OCI-LY1 (cell line): ENCODE results near the gene ADCY2.

Experiments used
- H2AFZ ChIP-seq: fragments of 200-600 bp; sonication (generic), shearing (Covaris generic); 2 replicates; pipeline ENCODE4 v1.6.0; 2014; ENCODE audit warnings: antibody characterized with exemption, mild to moderate bottlenecking, low read length
- H3F3A ChIP-seq: fragments of 200-600 bp; sonication (generic), shearing (Covaris generic); 2 replicates; pipeline ENCODE4 v1.6.0; 2014; ENCODE audit warnings: mild to moderate bottlenecking, antibody characterized with exemption, low read length, moderate library complexity; ENCODE audit not compliant: insufficient read depth
- H3K27ac ChIP-seq: fragments of 200-600 bp; sonication (generic); 2 replicates; pipeline ENCODE4 v1.5.1; 2014; ENCODE audit warnings: low read length, mixed run types, mild to moderate bottlenecking, low read depth; ENCODE audit not compliant: poor library complexity, severe bottlenecking
- H3K27me3 ChIP-seq: fragments of 200-600 bp; sonication (generic); 2 replicates; pipeline ENCODE4 v1.6.0; 2014; ENCODE audit warnings: antibody characterized with exemption, mild to moderate bottlenecking, low read length, moderate library complexity; ENCODE audit not compliant: insufficient read depth
- H3K36me3 ChIP-seq: fragments of 200-600 bp; sonication (generic); 2 replicates; pipeline ENCODE4 v1.6.1; 2014; ENCODE audit warnings: mild to moderate bottlenecking, antibody characterized with exemption, low read length, moderate library complexity, mixed read lengths; ENCODE audit not compliant: insufficient read depth
- H3K4me1 ChIP-seq: fragments of 200-600 bp; sonication (generic); 2 replicates; pipeline ENCODE4 v1.5.1; 2014; ENCODE audit warnings: mild to moderate bottlenecking, low read length, moderate library complexity; ENCODE audit not compliant: insufficient read depth, severe bottlenecking
- H3K4me2 ChIP-seq: fragments of 200-600 bp; sonication (generic), shearing (Covaris generic); 2 replicates; pipeline ENCODE4 v1.6.1; 2014; ENCODE audit warnings: low read length
- H3K4me3 ChIP-seq: fragments of 200-600 bp; sonication (generic); 2 replicates; pipeline ENCODE4 v1.5.1; 2014; ENCODE audit warnings: low read length, low read depth, mild to moderate bottlenecking, mixed read lengths; ENCODE audit not compliant: poor library complexity, severe bottlenecking
- H3K79me2 ChIP-seq: fragments of 200-600 bp; shearing (Covaris generic); 2 replicates; pipeline ENCODE4 v1.6.1; 2016; ENCODE audit warnings: mixed run types, low read length, mixed read lengths; ENCODE audit not compliant: insufficient read depth
- H3K9ac ChIP-seq: fragments of 200-600 bp; sonication (generic), shearing (Covaris generic); 2 replicates; pipeline ENCODE4 v1.6.1; 2014; ENCODE audit warnings: mild to moderate bottlenecking, low read length, mixed read lengths
- H3K9me2 ChIP-seq: fragments of 200-600 bp; sonication (generic), shearing (Covaris generic); 2 replicates; pipeline ENCODE4 v1.6.1; 2014; ENCODE audit warnings: low read depth, mild to moderate bottlenecking, low read length, mixed read lengths
- H3K9me3 ChIP-seq: fragments of 200-600 bp; shearing (Covaris generic); 2 replicates; pipeline ENCODE4 v1.6.1; 2014; ENCODE audit warnings: low read length, mixed read lengths
- H4K20me1 ChIP-seq: fragments of 200-600 bp; sonication (generic), shearing (Covaris generic); 2 replicates; pipeline ENCODE4 v1.6.0; 2016; ENCODE audit warnings: mild to moderate bottlenecking, low read length; ENCODE audit not compliant: insufficient read depth
- CTCF ChIP-seq: fragments of 200-600 bp; sonication (generic), shearing (Covaris generic); IDR thresholded peaks from 2 replicates; pipeline ENCODE4 v1.5.1; 2017; ENCODE audit warnings: mild to moderate bottlenecking, antibody characterized with exemption, low read length, moderate library complexity, mixed read lengths
- EZH2 ChIP-seq: fragments of 200-600 bp; sonication (generic), shearing (Covaris generic); IDR thresholded peaks from 2 replicates; pipeline ENCODE4 v1.8.0; 2017; ENCODE audit warnings: borderline replicate concordance, mixed run types, mild to moderate bottlenecking, antibody characterized with exemption, low read length, moderate library complexity, mixed read lengths

Gene ADCY2

GRCh38 chr5:7437836-7438235 is 41.9 kb downstream of the ADCY2 start:
- no peak overlapping the region for H3K4me3 ChIP-seq
- H3F3A ChIP-seq, result no peaks in the 10 kb centered on the region
- no peak overlapping the region for H3K4me2 ChIP-seq
- H3K27ac ChIP-seq, result no peak overlapping the region
- H3K4me1 ChIP-seq, result no peaks in the 10 kb centered on the region
- no peaks in the 10 kb centered on the region for H3K27me3 ChIP-seq
- H3K9me3 ChIP-seq, result no peaks in the 10 kb centered on the region
- H3K9me2 ChIP-seq, result no peaks in the 10 kb centered on the region
- H3K79me2 ChIP-seq, result no peaks in the 10 kb centered on the region
- H3K36me3 ChIP-seq, result no peaks in the 10 kb centered on the region
- no peak overlapping the region for H2AFZ ChIP-seq
- no peak overlapping the region for H3K9ac ChIP-seq
- no peaks in the 10 kb centered on the region for H4K20me1 ChIP-seq
- TF ChIP-seq CTCF, result no peak
- no peak for TF ChIP-seq EZH2

GRCh38 chr5:7445068-7445467 is 49.1 kb downstream of the ADCY2 start:
- Histone ChIP-seq H4K20me1 (no peaks in the 10 kb centered on the region), H3K79me2 (no peaks in the 10 kb centered on the region), H3K36me3 (no peaks in the 10 kb centered on the region), H2AFZ (no peak overlapping the region), H3K9ac (no peak overlapping the region), H3K4me3 (no peak overlapping the region), H3K9me3 (no peaks in the 10 kb centered on the region), H3K27ac (no peak overlapping the region), H3K4me1 (no peaks in the 10 kb centered on the region), H3K27me3 (no peaks in the 10 kb centered on the region), H3K9me2 (no peaks in the 10 kb centered on the region), H3K4me2 (no peak overlapping the region), H3F3A (no peaks in the 10 kb centered on the region)
- no peak for TF ChIP-seq EZH2
- TF ChIP-seq CTCF, result no peak

- H3K4me2 ChIP-seq, result no peak overlapping the region
- no peaks in the 10 kb centered on the region for H3K9me3 ChIP-seq
- TF ChIP-seq EZH2 (no peak), CTCF (no peak)
- H3K27ac ChIP-seq, result no peak overlapping the region
- no peaks in the 10 kb centered on the region for H3K4me1 ChIP-seq
- no peaks in the 10 kb centered on the region for H4K20me1 ChIP-seq
- no peaks in the 10 kb centered on the region for H3K36me3 ChIP-seq
- no peak overlapping the region for H3K9ac ChIP-seq
- H3F3A ChIP-seq, result no peaks in the 10 kb centered on the region
- no peaks in the 10 kb centered on the region for H3K27me3 ChIP-seq
- H3K4me3 ChIP-seq, result no peak overlapping the region
- H3K9me2 ChIP-seq, result no peaks in the 10 kb centered on the region
- no peaks in the 10 kb centered on the region for H3K79me2 ChIP-seq
- H2AFZ ChIP-seq, result no peak overlapping the region
Observed at GRCh38 chr5:7445831-7446230, 49.9 kb downstream of the ADCY2 start.
